Measurements from ENCODE around the gene ERLEC1. TPM values are rescaled to one million over a fixed set of nuclear protein-coding genes. Genes with fewer than 3 reads are reported as not detected.

The ERLEC1 gene
- total RNA-seq, 1 donor from 2014 or later: 50.6 TPM

DNA sequence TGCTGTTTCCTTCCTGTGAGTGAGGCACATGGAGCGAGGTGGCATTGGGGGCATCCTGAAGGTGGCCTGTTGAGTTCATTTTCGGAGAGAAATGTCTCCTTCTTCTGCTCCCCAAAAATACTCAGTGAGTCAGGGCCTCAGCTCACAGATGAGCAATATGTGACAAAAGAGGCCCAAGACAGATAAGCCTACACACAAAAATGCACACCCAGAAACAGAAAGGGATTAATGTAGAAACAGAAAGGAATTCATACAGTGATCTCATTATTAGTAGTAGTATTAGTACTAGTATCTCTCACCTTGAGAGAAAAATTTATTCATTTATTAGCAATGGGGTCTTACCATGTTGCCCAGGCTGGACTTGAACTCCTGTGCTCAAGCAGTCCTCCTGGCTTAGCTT, 67.8 kb downstream of the ERLEC1 start:
- Mint-ChIP-seq H3K9me3 (ENCODE audit: unreplicated experiment) (no peaks in the 10 kb centered on the region), H3K4me1 (ENCODE audit: unreplicated experiment) (no peaks in the 10 kb centered on the region), H3K36me3 (ENCODE audit: unreplicated experiment) (peaks cover 11% of the 10 kb centered on the region), H3K4me3 (ENCODE audit: unreplicated experiment) (no peak overlapping the region), H3K27ac (ENCODE audit: unreplicated experiment) (no peak overlapping the region), H3K27me3 (ENCODE audit: unreplicated experiment) (no peaks in the 10 kb centered on the region)
- TF ChIP-seq, protein P1, sequence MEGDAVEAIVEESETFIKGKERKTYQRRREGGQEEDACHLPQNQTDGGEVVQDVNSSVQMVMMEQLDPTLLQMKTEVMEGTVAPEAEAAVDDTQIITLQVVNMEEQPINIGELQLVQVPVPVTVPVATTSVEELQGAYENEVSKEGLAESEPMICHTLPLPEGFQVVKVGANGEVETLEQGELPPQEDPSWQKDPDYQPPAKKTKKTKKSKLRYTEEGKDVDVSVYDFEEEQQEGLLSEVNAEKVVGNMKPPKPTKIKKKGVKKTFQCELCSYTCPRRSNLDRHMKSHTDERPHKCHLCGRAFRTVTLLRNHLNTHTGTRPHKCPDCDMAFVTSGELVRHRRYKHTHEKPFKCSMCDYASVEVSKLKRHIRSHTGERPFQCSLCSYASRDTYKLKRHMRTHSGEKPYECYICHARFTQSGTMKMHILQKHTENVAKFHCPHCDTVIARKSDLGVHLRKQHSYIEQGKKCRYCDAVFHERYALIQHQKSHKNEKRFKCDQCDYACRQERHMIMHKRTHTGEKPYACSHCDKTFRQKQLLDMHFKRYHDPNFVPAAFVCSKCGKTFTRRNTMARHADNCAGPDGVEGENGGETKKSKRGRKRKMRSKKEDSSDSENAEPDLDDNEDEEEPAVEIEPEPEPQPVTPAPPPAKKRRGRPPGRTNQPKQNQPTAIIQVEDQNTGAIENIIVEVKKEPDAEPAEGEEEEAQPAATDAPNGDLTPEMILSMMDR (IDR thresholded peaks at IDR 0.05): no peak
- no peak for DNase-seq (ENCODE audit: extremely low spot score, unreplicated experiment)

GRCh38 chr2:53856272-53856671, 69.4 kb downstream of the ERLEC1 start:
- H3K9me3 Mint-ChIP-seq (ENCODE audit: unreplicated experiment): no peaks in the 10 kb centered on the region
- DNase-seq (ENCODE audit: extremely low spot score, unreplicated experiment): no peak
- H3K27me3 Mint-ChIP-seq (ENCODE audit: unreplicated experiment): no peaks in the 10 kb centered on the region
- no peaks in the 10 kb centered on the region for H3K4me1 Mint-ChIP-seq (ENCODE audit: unreplicated experiment)
- TF ChIP-seq, protein P1 (IDR thresholded peaks at IDR 0.05): no peak
- no peak overlapping the region for H3K27ac Mint-ChIP-seq (ENCODE audit: unreplicated experiment)
- no peak overlapping the region for H3K4me3 Mint-ChIP-seq (ENCODE audit: unreplicated experiment)
- H3K36me3 Mint-ChIP-seq (ENCODE audit: unreplicated experiment): peaks cover 12% of the 10 kb centered on the region

DNA sequence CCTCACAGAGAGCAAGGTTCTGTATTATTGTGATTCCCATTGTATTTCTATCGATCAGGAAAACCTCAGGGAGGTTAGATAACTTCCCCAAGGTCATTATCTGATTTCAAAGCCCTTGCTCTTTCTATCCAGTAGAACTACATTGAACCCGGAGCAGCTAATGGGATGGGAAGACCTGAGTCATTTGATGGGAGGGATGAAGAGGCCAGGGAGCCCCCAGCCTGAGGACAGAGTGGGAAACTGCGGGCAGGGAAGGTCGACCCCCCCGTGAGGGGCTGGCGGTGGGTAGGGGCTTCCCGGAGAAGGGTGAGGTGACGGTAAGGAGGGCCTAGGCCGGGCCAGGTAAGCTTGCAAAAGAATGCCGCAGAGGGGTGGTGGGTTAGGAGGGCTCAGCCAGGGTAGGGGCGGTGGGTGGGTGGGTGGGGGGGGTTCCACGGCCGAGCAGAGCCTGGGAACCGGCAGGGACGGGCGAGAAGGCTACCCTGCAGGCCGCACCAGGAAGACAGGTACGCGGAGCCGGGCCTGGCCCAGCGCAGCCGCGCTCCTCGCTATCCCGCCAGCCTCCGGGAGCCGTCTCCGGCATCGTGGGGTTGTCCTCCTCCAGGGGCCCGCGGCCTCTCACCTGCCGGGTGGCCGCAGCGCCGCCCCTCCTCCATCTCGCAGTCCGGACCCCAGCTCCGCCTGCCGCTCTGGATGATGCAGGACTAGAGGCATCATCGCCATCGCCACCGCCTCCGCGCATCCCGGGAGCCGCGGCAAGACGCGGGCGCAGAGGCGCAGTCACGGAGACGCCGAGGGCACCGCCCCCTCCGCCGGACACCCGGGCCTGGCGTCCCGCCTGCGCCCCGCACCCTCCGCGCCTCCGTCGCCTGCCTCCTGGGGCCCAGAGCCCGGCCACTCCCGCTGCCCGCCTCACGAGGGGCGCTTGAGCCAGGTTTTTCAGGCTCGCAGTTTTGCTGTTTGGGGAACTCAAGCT, 72.7 kb downstream of the ERLEC1 start, which contains the start of gene GPR75:
GPR75 (minus strand) TSS at position 762 of the 976 bp plus-strand sequence. CDS start 5,211 bp downstream, outside the sequence.
- DNase-seq (ENCODE audit: extremely low spot score, unreplicated experiment): no peak

GRCh38 chr2:53861824-53862223, 75.0 kb downstream of the ERLEC1 start:
- Mint-ChIP-seq H3K27ac (ENCODE audit: unreplicated experiment) (no peak overlapping the region), H3K36me3 (ENCODE audit: unreplicated experiment) (peaks cover 26% of the 10 kb centered on the region), H3K27me3 (ENCODE audit: unreplicated experiment) (no peaks in the 10 kb centered on the region), H3K4me1 (ENCODE audit: unreplicated experiment) (no peaks in the 10 kb centered on the region), H3K4me3 (ENCODE audit: unreplicated experiment) (no peak overlapping the region), H3K9me3 (ENCODE audit: unreplicated experiment) (no peaks in the 10 kb centered on the region)
- no peak for DNase-seq (ENCODE audit: extremely low spot score, unreplicated experiment)
- TF ChIP-seq, protein P1 (IDR thresholded peaks at IDR 0.05): no peak

More for the DNA sequence above, 72.7 kb downstream of the ERLEC1 start, which contains the start of gene GPR75:
- Mint-ChIP-seq H3K4me1 (ENCODE audit: unreplicated experiment) (no peaks in the 10 kb centered on the region), H3K4me3 (ENCODE audit: unreplicated experiment) (no peak within 1 kb of the TSS), H3K9me3 (ENCODE audit: unreplicated experiment) (no peaks in the 10 kb centered on the region), H3K36me3 (ENCODE audit: unreplicated experiment) (peaks cover 8% of the 10 kb centered on the region), H3K27ac (ENCODE audit: unreplicated experiment) (no peak within 1 kb of the TSS), H3K27me3 (ENCODE audit: unreplicated experiment) (no peaks in the 10 kb centered on the region)
- TF ChIP-seq, protein P1 (IDR thresholded peaks at IDR 0.05): no peak

- TF ChIP-seq, protein P1 (IDR thresholded peaks at IDR 0.05): no peak
- Mint-ChIP-seq H3K36me3 (ENCODE audit: unreplicated experiment) (peaks cover 37% of the 10 kb centered on the region), H3K4me1 (ENCODE audit: unreplicated experiment) (no peaks in the 10 kb centered on the region), H3K27me3 (ENCODE audit: unreplicated experiment) (no peaks in the 10 kb centered on the region), H3K4me3 (ENCODE audit: unreplicated experiment) (no peak overlapping the region), H3K27ac (ENCODE audit: unreplicated experiment) (no peak overlapping the region), H3K9me3 (ENCODE audit: unreplicated experiment) (no peaks in the 10 kb centered on the region)
- DNase-seq (ENCODE audit: extremely low spot score, unreplicated experiment): no peak
Measured at GRCh38 chr2:53863538-53864227, 76.8 kb downstream of the ERLEC1 start.

Data from osteocyte (in vitro differentiated cells).